Renal pelvis (tissue), 4 donors: ENCODE results near the gene INO80D. TPM values are rescaled to one million over a fixed set of nuclear protein-coding genes. Genes with fewer than 3 reads are reported as not detected.
A peak's percentile ranks its signal among the peaks of the same experiment; 100 is the strongest.
"Not testable (repeated sequence)": the region's sequence is repeated elsewhere in the genome, so short reads cannot be mapped to it uniquely, and the experiment has no call there.

ENCODE experiments used
- DNase-seq: peaks from one replicate; pipeline ENCODE4 v3.0.0-alpha.2; 2013
- polyA plus RNA-seq, 3 donors: library from polyadenylated mRNA; unstranded; fragments of 120-200 nt; gene quantifications; one replicate each; pipeline ENCODE4 v1.2.1, GENCODE V29; 2013; ENCODE audit not compliant: insufficient read length in 3 of 3

Gene INO80D
- polyA plus RNA-seq, 3 donors: 8.2 to 10.7 (median 10.6) TPM

DNA sequence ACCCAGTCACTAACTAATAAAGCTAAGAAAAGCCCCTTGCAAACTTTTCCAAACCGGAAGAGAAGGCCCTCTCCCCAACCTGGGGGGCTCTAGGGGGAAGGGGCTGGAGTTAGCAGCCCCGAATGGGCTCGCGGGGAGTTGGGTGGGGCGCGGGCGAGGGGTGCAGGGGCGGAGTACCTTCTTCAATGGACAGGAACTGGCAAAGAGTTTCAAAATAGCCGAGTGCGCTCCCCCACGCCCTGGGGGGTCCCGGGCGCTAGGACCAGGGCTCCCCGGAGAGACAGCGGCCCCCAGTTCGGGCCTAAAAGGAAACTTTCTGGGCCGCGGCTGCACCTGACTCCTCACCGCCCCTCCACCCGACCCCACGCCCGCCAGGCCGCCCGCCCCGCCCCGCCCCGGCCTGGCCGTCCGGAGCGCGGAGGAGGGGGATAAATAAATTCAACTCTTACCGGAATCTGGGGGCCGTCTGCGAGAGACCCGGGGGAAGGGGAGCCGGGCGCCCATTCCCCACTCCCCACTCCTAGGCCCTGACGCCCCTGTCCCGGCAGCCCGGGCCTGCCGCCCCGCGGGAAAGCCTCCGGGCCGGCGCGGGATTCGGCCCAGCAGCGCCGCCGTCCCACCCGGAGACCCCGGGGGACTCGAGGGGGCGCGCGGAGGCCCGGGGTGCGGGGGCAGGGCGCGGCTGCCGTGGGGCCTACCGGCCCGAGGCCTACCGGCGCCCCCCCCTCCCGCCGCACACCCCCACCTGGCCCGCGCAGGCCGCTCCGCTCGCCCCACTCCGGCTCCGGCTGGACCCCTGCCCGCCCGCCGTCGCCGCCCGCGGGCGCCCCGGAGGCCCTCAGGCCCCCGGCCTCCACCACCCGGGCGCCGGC lies 868 bp downstream of the INO80D start:
- DNase-seq: peak; percentile 27

GRCh38 chr2:206084439-206084869 lies 1.5 kb downstream of the INO80D start:
- DNase-seq: peak; percentile 80

DNA sequence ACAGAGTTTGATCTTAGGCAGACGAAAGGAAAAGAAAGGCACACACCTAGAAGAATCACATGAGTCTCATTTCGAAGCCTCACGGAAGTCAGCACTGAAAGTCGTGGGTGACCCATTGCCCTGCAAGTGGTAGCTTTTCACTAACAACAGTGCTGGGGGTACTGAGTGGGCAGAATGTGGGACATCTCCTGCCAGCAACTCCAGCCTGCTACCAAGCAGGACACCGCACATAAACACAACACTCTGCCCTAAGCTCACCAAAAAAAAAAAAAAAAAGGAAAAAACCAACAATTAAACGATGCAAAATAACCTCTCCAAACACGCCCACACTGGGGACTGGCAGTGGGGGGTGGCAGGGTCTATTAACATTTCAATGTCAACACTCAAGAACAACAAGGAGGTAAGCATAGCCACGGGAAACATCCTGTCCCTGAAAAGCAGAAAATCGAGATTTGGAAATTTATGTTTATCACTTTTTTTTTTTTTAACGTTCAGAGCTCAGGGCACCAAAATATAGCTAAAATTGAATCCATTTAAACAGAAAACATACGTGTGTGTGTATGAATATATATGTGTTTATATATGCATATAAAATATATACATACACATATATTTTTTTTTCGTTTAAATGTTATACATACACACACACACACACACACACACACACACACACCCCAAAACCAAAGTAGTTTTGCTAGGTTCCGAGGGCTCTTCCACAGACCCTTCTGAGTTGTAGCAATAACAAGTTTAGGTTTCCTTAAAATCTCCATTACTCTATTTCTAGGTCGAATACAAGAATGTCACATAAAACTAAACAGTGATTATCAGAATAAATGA lies 2.2 kb downstream of the INO80D start:
- DNase-seq: no peak

DNA sequence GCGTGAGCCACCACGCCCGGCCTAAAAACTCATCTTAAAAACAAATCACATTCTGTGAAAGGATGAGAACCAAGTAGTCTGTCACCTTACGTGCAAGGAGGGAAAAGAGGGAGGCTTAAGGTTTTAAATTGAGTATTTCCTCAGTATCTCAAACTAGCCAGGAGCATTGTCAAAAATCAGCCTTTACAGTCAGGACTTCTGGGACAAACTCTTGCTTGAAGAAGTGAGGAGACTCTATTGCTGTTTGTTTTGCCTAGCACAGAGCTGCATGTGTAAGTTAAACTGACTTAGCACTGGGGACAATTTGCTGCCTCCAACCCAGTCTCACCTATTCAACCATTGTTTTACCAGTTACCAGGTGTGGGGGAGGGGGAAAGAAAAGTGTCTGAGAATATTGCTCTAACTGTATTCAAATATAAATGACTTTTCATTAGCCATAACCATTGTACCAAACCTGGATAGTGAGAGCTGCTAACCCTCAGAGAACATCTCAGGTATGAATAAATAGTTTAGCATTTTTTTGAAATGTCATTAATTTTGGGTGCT lies 3.6 kb downstream of the INO80D start:
- no peak for DNase-seq

GRCh38 chr2:206080927-206081326 lies 5.0 kb downstream of the INO80D start:
- DNase-seq: no peak

GRCh38 chr2:206079699-206080465 lies 6.1 kb downstream of the INO80D start:
- peak; percentile 26 for DNase-seq

DNA sequence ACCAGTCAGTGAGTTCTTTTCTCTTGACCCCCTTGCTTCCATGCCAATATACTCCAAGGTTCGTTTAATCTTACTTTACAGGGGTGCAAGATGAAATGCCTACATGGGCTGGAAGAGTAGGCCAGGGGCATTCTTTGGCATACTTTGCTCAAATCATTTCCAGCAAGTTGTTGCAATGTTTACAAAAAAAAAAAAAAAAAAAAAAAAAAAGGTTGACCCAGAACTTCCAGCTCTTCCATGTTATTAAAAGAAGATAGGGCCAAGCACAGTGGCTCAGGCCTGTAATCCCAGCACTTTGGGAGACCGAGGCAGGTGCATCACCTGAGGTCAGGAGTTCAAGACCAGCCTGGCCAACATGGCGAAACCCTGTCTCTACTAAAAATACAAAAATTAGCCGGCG lies 8.1 kb downstream of the INO80D start:
- DNase-seq: not testable (repeated sequence)

GRCh38 chr2:206075113-206075512 lies 10.9 kb downstream of the INO80D start:
- DNase-seq: no peak

DNA sequence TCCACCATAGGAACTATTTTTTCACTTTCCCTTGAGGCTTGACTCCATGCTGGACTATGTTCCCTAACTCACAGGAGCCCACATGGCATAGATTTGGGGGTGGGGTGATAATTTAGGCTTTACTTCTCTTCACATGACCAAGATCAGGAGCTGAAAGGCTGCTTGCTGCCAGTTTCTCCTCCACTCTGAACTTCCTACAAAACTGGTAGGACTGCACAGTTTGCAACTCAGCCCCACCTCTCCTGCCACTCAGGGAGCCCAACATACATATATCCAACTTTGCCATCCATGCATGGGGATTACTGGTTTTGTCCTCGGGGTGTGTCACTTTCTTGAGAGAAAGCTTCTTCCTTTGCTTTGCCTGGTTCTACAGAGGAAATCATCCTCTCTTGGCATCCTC lies 14.2 kb downstream of the INO80D start:
- DNase-seq: no peak

GRCh38 chr2:206069417-206069816 lies 16.6 kb downstream of the INO80D start:
- no peak for DNase-seq

GRCh38 chr2:206068207-206068606 lies 17.8 kb downstream of the INO80D start:
- DNase-seq: no peak

DNA sequence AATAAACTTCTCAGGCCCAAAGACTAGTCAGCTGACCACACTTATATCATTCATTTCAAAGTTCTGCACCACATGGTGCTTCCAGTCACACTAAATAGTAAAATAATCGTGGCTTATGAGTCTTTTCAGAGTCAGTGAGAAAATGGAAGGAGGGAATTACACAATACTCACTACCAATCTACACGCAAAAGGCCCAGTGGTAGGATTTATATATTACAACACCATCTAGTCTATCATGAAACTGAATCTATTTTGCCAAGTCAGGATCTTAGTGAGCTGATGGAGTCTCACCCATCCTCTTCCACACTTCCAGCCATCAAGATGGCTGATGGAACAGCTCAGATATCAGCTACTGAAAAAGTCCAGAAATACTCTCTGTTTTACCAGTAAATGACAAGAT lies 21.9 kb downstream of the INO80D start:
- no peak for DNase-seq

- DNase-seq: no peak
Measured at GRCh38 chr2:206063635-206064034, 22.3 kb downstream of the INO80D start.

- DNase-seq: no peak
Measured at GRCh38 chr2:206062724-206063123, 23.2 kb downstream of the INO80D start.

DNA sequence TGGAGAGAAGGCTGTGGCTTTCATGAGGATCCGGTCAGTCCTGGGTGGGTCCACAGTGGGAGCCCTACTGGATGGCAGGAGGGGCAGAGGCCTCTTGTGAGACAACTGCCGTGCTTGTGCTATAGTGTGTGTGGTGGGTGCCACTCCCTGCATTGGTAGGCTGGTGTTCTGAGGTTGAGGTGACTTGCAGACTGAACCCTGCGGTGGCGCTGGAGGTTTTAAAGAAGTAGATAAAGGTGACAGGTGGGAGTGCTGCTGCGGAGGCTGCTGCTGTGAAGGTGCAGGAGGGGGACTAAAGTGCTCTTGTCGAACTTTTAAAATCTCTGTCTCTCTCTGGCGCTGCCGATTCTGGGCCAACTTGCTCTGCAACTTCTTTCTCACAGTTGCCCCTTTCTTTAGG lies 29.7 kb downstream of the INO80D start:
- no peak for DNase-seq

DNA sequence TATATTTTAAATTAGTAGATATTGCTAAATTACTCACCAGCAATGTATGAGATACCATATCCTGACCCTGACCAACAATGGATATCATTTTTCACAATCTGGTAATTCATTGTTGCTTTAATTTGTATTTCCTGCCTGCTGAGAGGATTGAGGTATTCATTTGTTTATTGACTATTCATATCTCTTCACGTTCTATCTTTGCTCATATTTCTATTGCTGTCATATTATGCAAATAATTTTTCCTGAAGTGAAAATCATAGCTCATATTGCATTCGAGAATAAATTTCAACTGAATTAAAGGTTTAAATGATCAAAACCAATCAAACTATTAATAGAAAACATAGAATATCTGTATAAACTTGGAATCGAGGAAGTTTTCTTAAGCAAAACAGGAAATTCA lies 31.0 kb downstream of the INO80D start:
- DNase-seq: no peak

- no peak for DNase-seq
Measured at GRCh38 chr2:206051912-206052311, 34.1 kb downstream of the INO80D start.

DNA sequence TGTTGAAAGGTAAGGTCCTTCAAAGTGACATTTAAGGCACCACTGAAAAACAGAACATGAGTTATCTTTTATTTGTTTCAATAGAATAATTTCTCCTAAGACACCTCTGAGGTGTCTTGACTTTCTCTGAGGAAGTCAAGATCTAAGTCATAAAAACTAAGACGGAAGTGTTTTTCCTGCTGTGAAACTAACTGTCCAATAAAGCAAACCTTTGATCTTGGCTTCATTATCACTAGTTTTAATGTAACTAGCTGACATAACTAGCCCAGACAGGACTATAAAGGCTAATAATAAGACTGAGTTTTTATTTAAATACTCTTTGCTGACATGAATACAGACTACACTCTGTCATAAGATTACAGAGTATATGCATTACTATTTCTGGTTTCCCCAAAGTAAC lies 36.6 kb downstream of the INO80D start:
- DNase-seq: no peak

GRCh38 chr2:206045251-206045650 lies 40.7 kb downstream of the INO80D start:
- DNase-seq: no peak

- no peak for DNase-seq
Measured at GRCh38 chr2:206040525-206040924, 45.4 kb downstream of the INO80D start.

DNA sequence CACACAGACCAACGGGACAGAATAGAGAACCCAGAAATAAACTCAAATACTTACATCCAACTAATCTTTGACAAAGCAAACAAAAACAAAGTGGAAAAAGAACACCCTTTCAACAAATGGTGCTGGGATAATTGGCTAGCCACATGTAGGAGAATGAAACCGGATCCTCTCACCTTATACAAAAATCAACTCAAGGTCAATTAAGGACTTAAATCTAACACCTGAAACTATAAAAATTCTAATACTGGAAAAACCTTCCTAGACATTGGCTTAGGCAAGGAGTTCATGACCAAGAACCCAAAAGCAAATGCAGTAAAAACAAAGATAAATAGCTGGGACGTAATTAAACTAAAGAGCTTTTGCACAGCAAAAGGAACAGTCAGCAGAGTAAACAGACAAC lies 50.6 kb downstream of the INO80D start:
- DNase-seq: not testable (repeated sequence)

DNA sequence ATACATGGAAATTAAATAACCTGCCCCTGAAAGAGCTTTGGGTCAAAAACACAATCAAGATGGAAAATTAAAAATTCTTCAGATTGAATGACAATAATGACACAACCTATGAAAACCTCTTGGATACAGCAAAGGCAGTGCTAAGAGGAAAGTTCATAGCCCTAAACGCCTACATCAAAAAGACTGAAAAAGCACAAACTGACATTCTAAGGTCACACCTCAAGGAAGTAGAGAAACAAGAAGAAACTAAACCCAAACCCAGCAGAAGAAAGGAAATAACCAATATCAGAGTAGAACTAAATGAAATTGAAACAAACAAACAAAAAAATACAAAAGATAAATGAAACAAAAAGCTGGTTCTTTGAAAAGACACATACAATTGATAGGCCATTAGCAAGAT lies 52.5 kb downstream of the INO80D start:
- DNase-seq: not testable (repeated sequence)
